WTC11 (cell line): ENCODE results near the gene RTP3. TPM values are rescaled to one million over a fixed set of nuclear protein-coding genes. Genes with fewer than 3 reads are reported as not detected.

ENCODE experiments used
- ATAC-seq: fragments of 200-7000 bp; cut with Tn5 transposase; 2 replicates; pipeline ENCODE4 v1.10.0; 2021; ENCODE audit warnings: mild to moderate bottlenecking, moderate library complexity
- CTCF ChIA-PET: fragments of 300-600 bp; sonication (Branson Sonifier 250); formaldehyde crosslinking; loops from one replicate; lab custom pipeline; 2021; ENCODE audit warnings: antibody characterized with exemption; lab: Charles Lee
- POLR2A ChIA-PET: fragments of 350-600 bp; sonication (Branson Sonifier 250); formaldehyde crosslinking; loops from one replicate; lab custom pipeline; 2021; ENCODE audit warnings: antibody characterized with exemption; lab: Charles Lee
- DNase-seq: peaks from one replicate; pipeline ENCODE4 v3.0.0; 2021; ENCODE audit warnings: low spot score
- H3K27ac Mint-ChIP-seq: 2 replicates; pipeline ENCODE4 v1.8.0; 2021; ENCODE audit warnings: mixed read lengths
- H3K27me3 Mint-ChIP-seq: 2 replicates; pipeline ENCODE4 v1.8.0; 2021; ENCODE audit warnings: low read depth, mild to moderate bottlenecking, moderate library complexity, mixed read lengths
- H3K36me3 Mint-ChIP-seq: 2 replicates; pipeline ENCODE4 v1.8.0; 2021; ENCODE audit warnings: mixed read lengths
- H3K4me1 Mint-ChIP-seq: 2 replicates; pipeline ENCODE4 v1.8.0; 2022; ENCODE audit warnings: mixed read lengths
- H3K4me3 Mint-ChIP-seq: 2 replicates; pipeline ENCODE4 v1.8.0; 2021; ENCODE audit warnings: mild to moderate bottlenecking, moderate library complexity, mixed read lengths
- H3K9me3 Mint-ChIP-seq: 2 replicates; pipeline ENCODE4 v1.8.0; 2021; ENCODE audit warnings: mixed read lengths
- CBFB ChIP-seq: sonication (generic); formaldehyde crosslinking; IDR thresholded peaks from 2 replicates; pipeline ENCODE4 v1.8.1; 2022; ENCODE audit warnings: mild to moderate bottlenecking, low read depth, missing genetic modification reagents
- CDX4 ChIP-seq: fragments of 250-450 bp; sonication (Bioruptor Pico); IDR thresholded peaks from 2 replicates; pipeline ENCODE4 v1.9.0; 2021; ENCODE audit warnings: moderate library complexity, mild to moderate bottlenecking, inconsistent platforms, borderline replicate concordance
- E2F1 ChIP-seq: sonication (generic); formaldehyde crosslinking; IDR thresholded peaks from 2 replicates; pipeline ENCODE4 v1.8.0; 2022; ENCODE audit warnings: mild to moderate bottlenecking, missing genetic modification reagents
- ELF4 ChIP-seq: sonication (generic); formaldehyde crosslinking; IDR thresholded peaks from 2 replicates; pipeline ENCODE4 v1.8.1; 2022; ENCODE audit warnings: low read depth, mild to moderate bottlenecking, moderate library complexity, missing genetic modification reagents
- GABPB1 ChIP-seq: sonication (generic); formaldehyde crosslinking; IDR thresholded peaks from 2 replicates; pipeline ENCODE4 v1.8.1; 2023; ENCODE audit warnings: mild to moderate bottlenecking, missing genetic modification reagents
- HMGXB4 ChIP-seq: sonication (generic); formaldehyde crosslinking; IDR thresholded peaks from 2 replicates; pipeline ENCODE4 v1.8.1; 2023; ENCODE audit warnings: mild to moderate bottlenecking, moderate library complexity, missing genetic modification reagents
- IRF2 ChIP-seq: sonication (generic); formaldehyde crosslinking; IDR thresholded peaks from 2 replicates; pipeline ENCODE4 v1.8.0; 2022; ENCODE audit warnings: low read depth, missing genetic modification reagents, borderline replicate concordance
- JAZF1 ChIP-seq: fragments of 250-450 bp; sonication (Bioruptor Pico); IDR thresholded peaks from 2 replicates; pipeline ENCODE4 v1.9.0; 2021; ENCODE audit warnings: moderate library complexity, mild to moderate bottlenecking, inconsistent platforms
- MXD4 ChIP-seq: fragments of 250-450 bp; sonication (Bioruptor Pico); IDR thresholded peaks from 2 replicates; pipeline ENCODE4 v1.8.0; 2021; ENCODE audit warnings: mild to moderate bottlenecking, moderate library complexity, borderline replicate concordance
- PRRX2 ChIP-seq: fragments of 250-450 bp; sonication (Bioruptor Pico); IDR thresholded peaks from 2 replicates; pipeline ENCODE4 v1.8.0; 2021; ENCODE audit warnings: mild to moderate bottlenecking
- ZNF263 ChIP-seq: sonication (generic); formaldehyde crosslinking; IDR thresholded peaks from 2 replicates; pipeline ENCODE4 v1.8.1; 2022; ENCODE audit warnings: low read depth, mild to moderate bottlenecking, moderate library complexity, missing genetic modification reagents
- ZNF281 ChIP-seq: sonication (generic); formaldehyde crosslinking; IDR thresholded peaks from 2 replicates; pipeline ENCODE4 v1.8.0; 2023; ENCODE audit warnings: mild to moderate bottlenecking, missing genetic modification reagents
- ZNF416 ChIP-seq: fragments of 250-450 bp; sonication (Bioruptor Pico); IDR thresholded peaks from 2 replicates; pipeline ENCODE4 v1.9.0; 2021; ENCODE audit warnings: mild to moderate bottlenecking, inconsistent platforms
- ZNF671 ChIP-seq: fragments of 250-450 bp; sonication (Bioruptor Pico); IDR thresholded peaks from 2 replicates; pipeline ENCODE4 v1.8.0; 2021; ENCODE audit warnings: mild to moderate bottlenecking
- total RNA-seq: library from RNA; stranded (reverse); gene quantifications from 3 replicates; pipeline ENCODE4 v1.2.3, GENCODE V29; 2021
- TF ChIP-seq, protein P1 (sequence below): fragments of 200-600 bp; IDR thresholded peaks from 2 replicates; pipeline ENCODE4 v1.8.0; 2022; ENCODE audit warnings: antibody characterized with exemption
- TF ChIP-seq, protein P2 (sequence below): sonication (generic); formaldehyde crosslinking; IDR thresholded peaks from 2 replicates; pipeline ENCODE4 v1.8.1; 2022; ENCODE audit warnings: mild to moderate bottlenecking, missing genetic modification reagents, moderate library complexity, borderline replicate concordance
- TF ChIP-seq, protein P3 (sequence below): sonication (generic); formaldehyde crosslinking; IDR thresholded peaks from 2 replicates; pipeline ENCODE4 v1.8.0; 2023; ENCODE audit warnings: missing genetic modification reagents
- TF ChIP-seq, protein P4 (sequence below): sonication (generic); formaldehyde crosslinking; IDR thresholded peaks from 2 replicates; pipeline ENCODE4 v1.8.1; 2022; ENCODE audit warnings: missing genetic modification reagents, borderline replicate concordance
- TF ChIP-seq, protein P5 (sequence below): sonication (generic); formaldehyde crosslinking; IDR thresholded peaks from 2 replicates; pipeline ENCODE4 v1.8.0; 2022; ENCODE audit warnings: mild to moderate bottlenecking, missing genetic modification reagents

RTP3 gene
- total RNA-seq, 1 experiment from 2014 or later: not detected

DNA sequence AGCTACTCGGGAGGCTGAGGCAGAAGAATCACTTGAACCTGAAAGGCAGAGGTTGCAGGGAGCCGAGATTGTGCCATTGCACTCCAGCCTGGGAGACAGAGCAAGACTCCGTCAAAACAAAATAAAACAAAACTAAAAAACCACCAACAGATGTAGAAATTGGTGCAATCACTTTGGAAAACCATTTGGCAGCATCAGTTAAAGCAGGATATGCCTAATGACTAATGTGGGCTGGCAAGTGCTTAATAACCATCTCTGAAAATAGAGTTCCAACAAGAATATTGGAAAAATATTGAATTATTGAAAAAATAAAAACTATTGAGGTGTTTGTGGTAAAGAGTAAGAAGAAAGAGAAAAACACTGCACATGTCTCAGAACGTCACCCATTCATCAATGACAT lies 16.1 kb upstream of the RTP3 start:
- ChIA-PET POLR2A (interaction anchor here (0.6 to 0.7 kb wide), 2 partner anchors 94 to 176 kb away, joined by 3 to 5 read pairs; no protein-coding TSS in a partner anchor), CTCF (interaction anchor here (0.6 to 1.3 kb wide), 3 partner anchors 19 to 160 kb away, joined by 3 to 4 read pairs (median 4); no protein-coding TSS in a partner anchor)
- Mint-ChIP-seq H3K27ac (no peak overlapping the region), H3K36me3 (no peaks in the 10 kb centered on the region), H3K4me3 (no peak overlapping the region), H3K9me3 (no peaks in the 10 kb centered on the region), H3K4me1 (0 out of 2 replicates have a peak, but pooled peaks cover 3% of the 10 kb centered on the region), H3K27me3 (0 out of 2 replicates have a peak, but pooled peaks cover 2% of the 10 kb centered on the region)
- DNase-seq: no peak
- ATAC-seq: no peak
- TF ChIP-seq, protein P1, sequence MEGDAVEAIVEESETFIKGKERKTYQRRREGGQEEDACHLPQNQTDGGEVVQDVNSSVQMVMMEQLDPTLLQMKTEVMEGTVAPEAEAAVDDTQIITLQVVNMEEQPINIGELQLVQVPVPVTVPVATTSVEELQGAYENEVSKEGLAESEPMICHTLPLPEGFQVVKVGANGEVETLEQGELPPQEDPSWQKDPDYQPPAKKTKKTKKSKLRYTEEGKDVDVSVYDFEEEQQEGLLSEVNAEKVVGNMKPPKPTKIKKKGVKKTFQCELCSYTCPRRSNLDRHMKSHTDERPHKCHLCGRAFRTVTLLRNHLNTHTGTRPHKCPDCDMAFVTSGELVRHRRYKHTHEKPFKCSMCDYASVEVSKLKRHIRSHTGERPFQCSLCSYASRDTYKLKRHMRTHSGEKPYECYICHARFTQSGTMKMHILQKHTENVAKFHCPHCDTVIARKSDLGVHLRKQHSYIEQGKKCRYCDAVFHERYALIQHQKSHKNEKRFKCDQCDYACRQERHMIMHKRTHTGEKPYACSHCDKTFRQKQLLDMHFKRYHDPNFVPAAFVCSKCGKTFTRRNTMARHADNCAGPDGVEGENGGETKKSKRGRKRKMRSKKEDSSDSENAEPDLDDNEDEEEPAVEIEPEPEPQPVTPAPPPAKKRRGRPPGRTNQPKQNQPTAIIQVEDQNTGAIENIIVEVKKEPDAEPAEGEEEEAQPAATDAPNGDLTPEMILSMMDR: no peak
- TF ChIP-seq JAZF1 (CRISPR knock-in tag): no peak
- no peak for TF ChIP-seq IRF2 (CRISPR knock-in tag)
- TF ChIP-seq ZNF416 (CRISPR knock-in tag): no peak
- no peak for TF ChIP-seq CDX4 (CRISPR knock-in tag)
- TF ChIP-seq E2F1 (CRISPR knock-in tag): no peak
- no peak for TF ChIP-seq ZNF281
- TF ChIP-seq, protein P2, sequence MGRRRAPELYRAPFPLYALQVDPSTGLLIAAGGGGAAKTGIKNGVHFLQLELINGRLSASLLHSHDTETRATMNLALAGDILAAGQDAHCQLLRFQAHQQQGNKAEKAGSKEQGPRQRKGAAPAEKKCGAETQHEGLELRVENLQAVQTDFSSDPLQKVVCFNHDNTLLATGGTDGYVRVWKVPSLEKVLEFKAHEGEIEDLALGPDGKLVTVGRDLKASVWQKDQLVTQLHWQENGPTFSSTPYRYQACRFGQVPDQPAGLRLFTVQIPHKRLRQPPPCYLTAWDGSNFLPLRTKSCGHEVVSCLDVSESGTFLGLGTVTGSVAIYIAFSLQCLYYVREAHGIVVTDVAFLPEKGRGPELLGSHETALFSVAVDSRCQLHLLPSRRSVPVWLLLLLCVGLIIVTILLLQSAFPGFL (CRISPR knock-in tag): no peak
- no peak for TF ChIP-seq PRRX2 (CRISPR knock-in tag)
- no peak for TF ChIP-seq ELF4 (CRISPR knock-in tag)
- TF ChIP-seq ZNF263 (CRISPR knock-in tag): no peak
- no peak for TF ChIP-seq GABPB1 (CRISPR knock-in tag)
- TF ChIP-seq, protein P3, sequence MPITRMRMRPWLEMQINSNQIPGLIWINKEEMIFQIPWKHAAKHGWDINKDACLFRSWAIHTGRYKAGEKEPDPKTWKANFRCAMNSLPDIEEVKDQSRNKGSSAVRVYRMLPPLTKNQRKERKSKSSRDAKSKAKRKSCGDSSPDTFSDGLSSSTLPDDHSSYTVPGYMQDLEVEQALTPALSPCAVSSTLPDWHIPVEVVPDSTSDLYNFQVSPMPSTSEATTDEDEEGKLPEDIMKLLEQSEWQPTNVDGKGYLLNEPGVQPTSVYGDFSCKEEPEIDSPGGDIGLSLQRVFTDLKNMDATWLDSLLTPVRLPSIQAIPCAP: no peak
- no peak for TF ChIP-seq ZNF671 (CRISPR knock-in tag)

GRCh38 chr3:46482632-46483350 lies 15.0 kb upstream of the RTP3 start:
- Mint-ChIP-seq H3K36me3 (no peaks in the 10 kb centered on the region), H3K27me3 (peaks cover 2% of the 10 kb centered on the region; the same call in 1 of the 2 replicates), H3K9me3 (no peaks in the 10 kb centered on the region), H3K4me3 (no peak overlapping the region)
- CTCF ChIA-PET: interaction anchor here (0.9 to 1.2 kb wide), 2 partner anchors 105 to 148 kb away, joined by 3 read pairs; no protein-coding TSS in a partner anchor
- TF ChIP-seq, protein P4, sequence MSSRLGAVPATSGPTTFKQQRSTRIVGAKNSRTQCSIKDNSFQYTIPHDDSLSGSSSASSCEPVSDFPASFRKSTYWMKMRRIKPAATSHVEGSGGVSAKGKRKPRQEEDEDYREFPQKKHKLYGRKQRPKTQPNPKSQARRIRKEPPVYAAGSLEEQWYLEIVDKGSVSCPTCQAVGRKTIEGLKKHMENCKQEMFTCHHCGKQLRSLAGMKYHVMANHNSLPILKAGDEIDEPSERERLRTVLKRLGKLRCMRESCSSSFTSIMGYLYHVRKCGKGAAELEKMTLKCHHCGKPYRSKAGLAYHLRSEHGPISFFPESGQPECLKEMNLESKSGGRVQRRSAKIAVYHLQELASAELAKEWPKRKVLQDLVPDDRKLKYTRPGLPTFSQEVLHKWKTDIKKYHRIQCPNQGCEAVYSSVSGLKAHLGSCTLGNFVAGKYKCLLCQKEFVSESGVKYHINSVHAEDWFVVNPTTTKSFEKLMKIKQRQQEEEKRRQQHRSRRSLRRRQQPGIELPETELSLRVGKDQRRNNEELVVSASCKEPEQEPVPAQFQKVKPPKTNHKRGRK (CRISPR knock-in tag): 0 out of 2 replicates have a peak, but pooled peaks have one; percentile 67
- TF ChIP-seq CBFB (CRISPR knock-in tag) (no peak), MXD4 (CRISPR knock-in tag) (no peak), HMGXB4 (CRISPR knock-in tag) (no peak)
- TF ChIP-seq, protein P5, sequence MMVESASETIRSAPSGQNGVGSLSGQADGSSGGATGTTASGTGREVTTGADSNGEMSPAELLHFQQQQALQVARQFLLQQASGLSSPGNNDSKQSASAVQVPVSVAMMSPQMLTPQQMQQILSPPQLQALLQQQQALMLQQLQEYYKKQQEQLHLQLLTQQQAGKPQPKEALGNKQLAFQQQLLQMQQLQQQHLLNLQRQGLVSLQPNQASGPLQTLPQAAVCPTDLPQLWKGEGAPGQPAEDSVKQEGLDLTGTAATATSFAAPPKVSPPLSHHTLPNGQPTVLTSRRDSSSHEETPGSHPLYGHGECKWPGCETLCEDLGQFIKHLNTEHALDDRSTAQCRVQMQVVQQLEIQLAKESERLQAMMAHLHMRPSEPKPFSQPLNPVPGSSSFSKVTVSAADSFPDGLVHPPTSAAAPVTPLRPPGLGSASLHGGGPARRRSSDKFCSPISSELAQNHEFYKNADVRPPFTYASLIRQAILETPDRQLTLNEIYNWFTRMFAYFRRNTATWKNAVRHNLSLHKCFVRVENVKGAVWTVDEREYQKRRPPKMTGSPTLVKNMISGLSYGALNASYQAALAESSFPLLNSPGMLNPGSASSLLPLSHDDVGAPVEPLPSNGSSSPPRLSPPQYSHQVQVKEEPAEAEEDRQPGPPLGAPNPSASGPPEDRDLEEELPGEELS (CRISPR knock-in tag): no peak
- TF ChIP-seq, all 79 proteins: peak for 1
- POLR2A ChIA-PET: no interaction called here
- Mint-ChIP-seq H3K4me1 (0 out of 2 replicates have a peak, but pooled peaks cover 3% of the 10 kb centered on the region), H3K27ac (no peak overlapping the region)
- ATAC-seq (no peak), DNase-seq (no peak)
